ENCODE results near the gene AKAP9. TPM values are rescaled to one million over a fixed set of nuclear protein-coding genes. Genes with fewer than 3 reads are reported as not detected.

The AKAP9 gene
- total RNA-seq, 1 experiment from 2014 or later = 62.6 TPM

DNA sequence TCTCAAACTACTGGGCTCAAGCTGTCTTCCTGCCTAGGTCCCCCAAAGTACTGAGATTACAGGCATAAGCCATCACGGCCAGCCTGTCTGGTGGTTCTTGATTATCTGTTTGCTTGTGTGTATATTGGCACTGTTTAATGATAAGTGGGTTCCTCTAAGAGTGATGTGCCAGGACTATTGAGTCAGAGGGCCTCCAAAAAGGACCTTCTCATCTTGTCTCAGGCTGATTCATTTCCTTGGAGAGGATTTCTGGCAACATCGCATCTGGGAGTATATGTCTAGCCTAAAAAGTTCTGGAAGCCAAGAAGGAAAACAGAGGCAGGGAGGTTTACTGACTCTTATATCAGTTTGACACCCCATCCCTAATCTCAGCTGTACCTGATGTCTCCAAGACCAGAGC, 27.1 kb upstream of the AKAP9 start:
- Histone ChIP-seq H3K27me3 (replicated peaks; ENCODE audit: insufficient read depth, low read depth, low read length, poor library complexity) (no peaks in the 10 kb centered on the region), H3K4me1 (ENCODE audit: insufficient read depth, low read length, poor library complexity, severe bottlenecking) (peaks cover 6% of the 10 kb centered on the region), H3K9me3 (ENCODE audit: low read depth, low read length, poor library complexity, severe bottlenecking) (no peaks in the 10 kb centered on the region), H3K36me3 (ENCODE audit: insufficient read depth, low read length, poor library complexity, severe bottlenecking) (no peaks in the 10 kb centered on the region), H3K4me3 (ENCODE audit: low read depth, low read length, poor library complexity, severe bottlenecking) (no peak overlapping the region), H3K27ac (ENCODE audit: low read depth, low read length, poor library complexity, severe bottlenecking) (no peak overlapping the region)
- intact Hi-C loops (cut with micrococcal nuclease; ENCODE audit: unreplicated experiment) = no loop called here
- DNase-seq (ENCODE audit: low spot score) = no peak
- no peak for TF ChIP-seq EZH2 (IDR thresholded peaks at IDR 0.05; ENCODE audit: borderline replicate concordance, low read depth, low read length, poor library complexity, severe bottlenecking)
- TF ChIP-seq, protein P1, sequence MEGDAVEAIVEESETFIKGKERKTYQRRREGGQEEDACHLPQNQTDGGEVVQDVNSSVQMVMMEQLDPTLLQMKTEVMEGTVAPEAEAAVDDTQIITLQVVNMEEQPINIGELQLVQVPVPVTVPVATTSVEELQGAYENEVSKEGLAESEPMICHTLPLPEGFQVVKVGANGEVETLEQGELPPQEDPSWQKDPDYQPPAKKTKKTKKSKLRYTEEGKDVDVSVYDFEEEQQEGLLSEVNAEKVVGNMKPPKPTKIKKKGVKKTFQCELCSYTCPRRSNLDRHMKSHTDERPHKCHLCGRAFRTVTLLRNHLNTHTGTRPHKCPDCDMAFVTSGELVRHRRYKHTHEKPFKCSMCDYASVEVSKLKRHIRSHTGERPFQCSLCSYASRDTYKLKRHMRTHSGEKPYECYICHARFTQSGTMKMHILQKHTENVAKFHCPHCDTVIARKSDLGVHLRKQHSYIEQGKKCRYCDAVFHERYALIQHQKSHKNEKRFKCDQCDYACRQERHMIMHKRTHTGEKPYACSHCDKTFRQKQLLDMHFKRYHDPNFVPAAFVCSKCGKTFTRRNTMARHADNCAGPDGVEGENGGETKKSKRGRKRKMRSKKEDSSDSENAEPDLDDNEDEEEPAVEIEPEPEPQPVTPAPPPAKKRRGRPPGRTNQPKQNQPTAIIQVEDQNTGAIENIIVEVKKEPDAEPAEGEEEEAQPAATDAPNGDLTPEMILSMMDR (conservative IDR thresholded peaks at IDR 0.05; ENCODE audit: low read depth, low read length) = no peak
- ChIA-PET CTCF (no interaction called here), POLR2A (ENCODE audit: low non-redundant PET) (no interaction called here)
- BruUV-seq (replicated peaks) = no TSS peak

DNA sequence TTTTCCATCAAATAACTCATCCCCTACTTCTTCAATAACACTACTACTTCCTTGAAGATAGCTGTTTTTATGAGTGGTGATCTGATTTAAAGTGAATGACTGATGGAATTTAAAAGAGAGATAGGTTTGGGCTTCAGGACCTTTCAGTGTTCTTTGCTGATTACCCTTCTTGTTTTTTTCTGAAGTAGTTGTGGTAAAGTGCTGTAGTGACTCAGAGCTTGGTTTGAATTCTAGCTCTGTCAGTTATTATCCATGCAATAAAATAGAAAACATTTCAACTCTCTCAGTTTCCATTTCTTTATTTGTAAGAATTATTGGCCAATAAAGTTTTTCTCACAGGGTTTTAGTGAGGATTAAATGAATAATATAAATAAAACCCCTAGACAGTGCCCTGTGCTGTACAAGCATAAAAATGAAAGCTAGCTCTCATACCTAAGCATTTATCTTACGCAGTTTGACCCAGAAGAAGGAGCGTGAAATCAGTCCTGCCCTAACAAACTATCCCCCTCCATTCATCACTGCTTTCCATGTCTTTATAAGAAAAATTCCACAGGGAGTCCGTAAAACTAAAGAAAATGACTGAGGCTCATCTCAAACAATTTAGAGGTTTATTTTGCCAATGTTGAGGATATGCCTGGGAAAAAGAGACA, 25.1 kb upstream of the AKAP9 start:
- DNase-seq (ENCODE audit: low spot score) = no peak
- CTCF ChIA-PET = no interaction called here
- no peaks in the 10 kb centered on the region for H3K36me3 ChIP-seq (ENCODE audit: insufficient read depth, low read length, poor library complexity, severe bottlenecking)
- TF ChIP-seq, protein P1 (conservative IDR thresholded peaks at IDR 0.05; ENCODE audit: low read depth, low read length) = no peak
- TF ChIP-seq EZH2 (IDR thresholded peaks at IDR 0.05; ENCODE audit: borderline replicate concordance, low read depth, low read length, poor library complexity, severe bottlenecking) = no peak
- H3K27ac ChIP-seq (ENCODE audit: low read depth, low read length, poor library complexity, severe bottlenecking) = no peak overlapping the region
- H3K9me3 ChIP-seq (ENCODE audit: low read depth, low read length, poor library complexity, severe bottlenecking) = no peaks in the 10 kb centered on the region
- no peak overlapping the region for H3K4me3 ChIP-seq (ENCODE audit: low read depth, low read length, poor library complexity, severe bottlenecking)
- no TSS peak for BruUV-seq (replicated peaks)
- no peaks in the 10 kb centered on the region for H3K27me3 ChIP-seq (replicated peaks; ENCODE audit: insufficient read depth, low read depth, low read length, poor library complexity)
- intact Hi-C loops (cut with micrococcal nuclease; ENCODE audit: unreplicated experiment) = no loop called here
- H3K4me1 ChIP-seq (ENCODE audit: insufficient read depth, low read length, poor library complexity, severe bottlenecking) = peaks cover 6% of the 10 kb centered on the region
- POLR2A ChIA-PET (ENCODE audit: low non-redundant PET) = no interaction called here

DNA sequence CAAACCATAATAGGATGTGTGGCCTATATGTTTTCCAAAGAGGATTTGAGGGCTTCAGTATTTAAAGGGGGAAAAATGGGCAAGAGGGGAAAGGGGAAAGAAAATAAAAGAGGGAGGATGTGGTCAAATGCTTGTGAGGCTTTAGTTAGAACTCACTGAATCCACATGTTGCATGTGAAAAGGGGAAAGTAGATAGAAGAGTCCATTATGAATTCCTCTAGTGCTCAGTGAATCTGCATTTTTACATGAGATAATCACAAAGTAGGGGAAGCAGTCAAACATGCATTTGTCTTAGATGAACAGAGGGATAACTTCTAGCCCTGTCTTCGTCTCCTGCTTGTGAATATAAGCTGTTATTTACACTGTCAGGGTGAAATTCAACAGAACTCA, 24.6 kb upstream of the AKAP9 start:
- Histone ChIP-seq H3K27ac (ENCODE audit: low read depth, low read length, poor library complexity, severe bottlenecking) (no peak overlapping the region), H3K36me3 (ENCODE audit: insufficient read depth, low read length, poor library complexity, severe bottlenecking) (no peaks in the 10 kb centered on the region), H3K27me3 (replicated peaks; ENCODE audit: insufficient read depth, low read depth, low read length, poor library complexity) (no peaks in the 10 kb centered on the region), H3K4me1 (ENCODE audit: insufficient read depth, low read length, poor library complexity, severe bottlenecking) (peaks cover 6% of the 10 kb centered on the region), H3K9me3 (ENCODE audit: low read depth, low read length, poor library complexity, severe bottlenecking) (no peaks in the 10 kb centered on the region), H3K4me3 (ENCODE audit: low read depth, low read length, poor library complexity, severe bottlenecking) (no peak overlapping the region)
- TF ChIP-seq, protein P1 (conservative IDR thresholded peaks at IDR 0.05; ENCODE audit: low read depth, low read length) = no peak
- TF ChIP-seq EZH2 (IDR thresholded peaks at IDR 0.05; ENCODE audit: borderline replicate concordance, low read depth, low read length, poor library complexity, severe bottlenecking) = no peak
- CTCF ChIA-PET = no interaction called here
- BruUV-seq (replicated peaks) = no TSS peak
- no peak for DNase-seq (ENCODE audit: low spot score)
- intact Hi-C loops (cut with micrococcal nuclease; ENCODE audit: unreplicated experiment) = no loop called here
- POLR2A ChIA-PET (ENCODE audit: low non-redundant PET) = no interaction called here

Measured in A673 (cell line).